CD4-positive, alpha-beta T cell treated with Interleukin-17A for 1 hour (primary cell): ENCODE measurements around the gene OGDH.
"Not testable (repeated sequence)": the region's sequence is repeated elsewhere in the genome, so short reads cannot be mapped to it uniquely, and the experiment has no call there.

Experiments
- DNase-seq: peaks from one replicate; pipeline ENCODE4 v3.0.0-alpha.2; 2020

Gene OGDH

GRCh38 chr7:44678471-44679179 lies 72.2 kb downstream of the OGDH start:
- no peak for DNase-seq

- DNase-seq = no peak
These were observed 75.2 kb downstream of the OGDH start for GRCh38 chr7:44681645-44682044.

- DNase-seq = no peak
These were observed 79.3 kb downstream of the OGDH start for GRCh38 chr7:44685723-44686122.

GRCh38 chr7:44689427-44689826 lies 83.0 kb downstream of the OGDH start:
- DNase-seq = no peak

GRCh38 chr7:44693641-44694313 lies 87.3 kb downstream of the OGDH start:
- DNase-seq = no peak

- DNase-seq = no peak
These were observed 87.9 kb downstream of the OGDH start for GRCh38 chr7:44694326-44694725.

- no peak for DNase-seq
These were observed 88.3 kb downstream of the OGDH start for GRCh38 chr7:44694766-44695165.

- DNase-seq = no peak
These were observed 89.3 kb downstream of the OGDH start for GRCh38 chr7:44695756-44696155.

GRCh38 chr7:44696728-44697127 lies 90.3 kb downstream of the OGDH start:
- no peak for DNase-seq

GRCh38 chr7:44697136-44698045 lies 91.0 kb downstream of the OGDH start:
- no peak for DNase-seq

- no peak for DNase-seq
These were observed 91.7 kb downstream of the OGDH start for GRCh38 chr7:44698046-44698580.

GRCh38 chr7:44699598-44699997 lies 93.2 kb downstream of the OGDH start:
- not testable (repeated sequence) for DNase-seq

- no peak for DNase-seq
These were observed 93.9 kb downstream of the OGDH start for GRCh38 chr7:44700322-44700721.

- DNase-seq = not testable (repeated sequence)
These were observed 97.0 kb downstream of the OGDH start for GRCh38 chr7:44703391-44703790.

- DNase-seq = no peak
These were observed 97.5 kb downstream of the OGDH start for GRCh38 chr7:44703921-44704320.

- DNase-seq = no peak
These were observed 99.0 kb downstream of the OGDH start for GRCh38 chr7:44705434-44705833.

GRCh38 chr7:44706788-44707557 lies 100.5 kb downstream of the OGDH start:
- DNase-seq = no peak

- no peak for DNase-seq
These were observed 101.3 kb downstream of the OGDH start for GRCh38 chr7:44707558-44708230.

- no peak for DNase-seq
These were observed 102.8 kb downstream of the OGDH start for GRCh38 chr7:44709011-44709915.

- no peak for DNase-seq
These were observed 103.6 kb downstream of the OGDH start for GRCh38 chr7:44709945-44710596.
